ENCODE measurements around the gene SLC40A1. TPM values are rescaled to one million over a fixed set of nuclear protein-coding genes. Genes with fewer than 3 reads are reported as not detected.

The SLC40A1 gene
- total and polyA plus RNA-seq, 2 donors (not counting 1 experiment from before 2014, with no cell fraction given) = 17.2 to 97.4 TPM

GRCh38 chr2:189541591-189541990 lies 39.0 kb downstream of the SLC40A1 start:
- H3K9ac ChIP-seq (ENCODE audit: insufficient read depth, low read length) = no peak overlapping the region
- no peaks in the 10 kb centered on the region for H3K27me3 ChIP-seq (ENCODE audit: control insufficient read depth, insufficient read depth, low read length)
- no peak for DNase-seq (ENCODE audit: low read depth in 2 of 2)
- H3K4me2 ChIP-seq (ENCODE audit: extremely low read depth, insufficient read depth, low read length) = no peak overlapping the region
- no peaks in the 10 kb centered on the region for H3K79me2 ChIP-seq (ENCODE audit: control insufficient read depth, insufficient read depth, low read length)
- no peaks in the 10 kb centered on the region for H3K4me1 ChIP-seq (ENCODE audit: control insufficient read depth, extremely low read depth, insufficient read depth, low read length)
- H2AFZ ChIP-seq (ENCODE audit: low read length) = no peak overlapping the region
- no peaks in the 10 kb centered on the region for H3K9me3 ChIP-seq (ENCODE audit: control insufficient read depth, insufficient read depth, low read depth, low read length)
- TF ChIP-seq EZH2 (IDR thresholded peaks at IDR 0.05; ENCODE audit: low read length, missing control alignments) = no peak
- TF ChIP-seq, protein P1, sequence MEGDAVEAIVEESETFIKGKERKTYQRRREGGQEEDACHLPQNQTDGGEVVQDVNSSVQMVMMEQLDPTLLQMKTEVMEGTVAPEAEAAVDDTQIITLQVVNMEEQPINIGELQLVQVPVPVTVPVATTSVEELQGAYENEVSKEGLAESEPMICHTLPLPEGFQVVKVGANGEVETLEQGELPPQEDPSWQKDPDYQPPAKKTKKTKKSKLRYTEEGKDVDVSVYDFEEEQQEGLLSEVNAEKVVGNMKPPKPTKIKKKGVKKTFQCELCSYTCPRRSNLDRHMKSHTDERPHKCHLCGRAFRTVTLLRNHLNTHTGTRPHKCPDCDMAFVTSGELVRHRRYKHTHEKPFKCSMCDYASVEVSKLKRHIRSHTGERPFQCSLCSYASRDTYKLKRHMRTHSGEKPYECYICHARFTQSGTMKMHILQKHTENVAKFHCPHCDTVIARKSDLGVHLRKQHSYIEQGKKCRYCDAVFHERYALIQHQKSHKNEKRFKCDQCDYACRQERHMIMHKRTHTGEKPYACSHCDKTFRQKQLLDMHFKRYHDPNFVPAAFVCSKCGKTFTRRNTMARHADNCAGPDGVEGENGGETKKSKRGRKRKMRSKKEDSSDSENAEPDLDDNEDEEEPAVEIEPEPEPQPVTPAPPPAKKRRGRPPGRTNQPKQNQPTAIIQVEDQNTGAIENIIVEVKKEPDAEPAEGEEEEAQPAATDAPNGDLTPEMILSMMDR (conservative IDR thresholded peaks at IDR 0.05 in 1 of 2, IDR thresholded peaks at IDR 0.05 in 1 of 2; ENCODE audit: low read depth in 1 of 2, low read length in 2 of 2) = no peak
- H4K20me1 ChIP-seq (ENCODE audit: control insufficient read depth, extremely low read depth, insufficient read depth, low read length) = no peaks in the 10 kb centered on the region
- no peaks in the 10 kb centered on the region for H3K36me3 ChIP-seq (ENCODE audit: control insufficient read depth, insufficient read depth, low read length)
- no peak overlapping the region for H3K27ac ChIP-seq (ENCODE audit: insufficient read depth, low read length)
- no peak overlapping the region for H3K4me3 ChIP-seq (replicated peaks in 1 of 4; ENCODE audit: control extremely low read depth in 1 of 4, insufficient read depth in 1 of 4, low read depth in 3 of 4, low read length in 4 of 4)

GRCh38 chr2:189540551-189540950 lies 40.0 kb downstream of the SLC40A1 start:
- Histone ChIP-seq H3K79me2 (ENCODE audit: control insufficient read depth, insufficient read depth, low read length) (no peaks in the 10 kb centered on the region), H3K9me3 (ENCODE audit: control insufficient read depth, insufficient read depth, low read depth, low read length) (no peaks in the 10 kb centered on the region), H3K36me3 (ENCODE audit: control insufficient read depth, insufficient read depth, low read length) (no peaks in the 10 kb centered on the region), H3K27ac (ENCODE audit: insufficient read depth, low read length) (no peak overlapping the region), H3K27me3 (ENCODE audit: control insufficient read depth, insufficient read depth, low read length) (no peaks in the 10 kb centered on the region), H3K4me2 (ENCODE audit: extremely low read depth, insufficient read depth, low read length) (no peak overlapping the region), H3K4me1 (ENCODE audit: control insufficient read depth, extremely low read depth, insufficient read depth, low read length) (no peaks in the 10 kb centered on the region), H3K9ac (ENCODE audit: insufficient read depth, low read length) (no peak overlapping the region), H2AFZ (ENCODE audit: low read length) (no peak overlapping the region), H4K20me1 (ENCODE audit: control insufficient read depth, extremely low read depth, insufficient read depth, low read length) (no peaks in the 10 kb centered on the region), H3K4me3 (replicated peaks in 1 of 4; ENCODE audit: control extremely low read depth in 1 of 4, insufficient read depth in 1 of 4, low read depth in 3 of 4, low read length in 4 of 4) (no peak overlapping the region)
- no peak for DNase-seq (ENCODE audit: low read depth in 2 of 2)
- TF ChIP-seq EZH2 (IDR thresholded peaks at IDR 0.05; ENCODE audit: low read length, missing control alignments) = no peak
- TF ChIP-seq, protein P1 (conservative IDR thresholded peaks at IDR 0.05 in 1 of 2, IDR thresholded peaks at IDR 0.05 in 1 of 2; ENCODE audit: low read depth in 1 of 2, low read length in 2 of 2) = no peak

DNA sequence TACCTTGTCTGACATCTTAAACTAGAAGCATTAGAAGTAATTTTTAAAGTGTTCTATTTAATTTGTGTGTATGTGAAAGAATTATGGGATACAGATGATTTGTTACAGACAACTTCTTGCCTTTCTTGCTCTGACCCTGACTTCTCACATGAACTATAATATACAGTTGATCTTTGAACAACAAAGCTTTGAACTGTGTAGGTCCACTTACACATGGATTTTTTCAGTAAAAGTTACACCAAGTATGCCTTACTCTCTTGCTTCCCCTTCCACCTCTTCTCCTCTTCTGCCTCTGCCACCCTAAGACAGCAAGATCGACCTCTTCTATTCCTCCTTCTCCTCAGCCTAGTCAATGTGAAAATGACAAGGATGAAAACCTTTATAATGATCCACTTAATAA lies 42.2 kb downstream of the SLC40A1 start:
- Histone ChIP-seq H4K20me1 (ENCODE audit: control insufficient read depth, extremely low read depth, insufficient read depth, low read length) (no peaks in the 10 kb centered on the region), H3K27ac (ENCODE audit: insufficient read depth, low read length) (no peak overlapping the region), H3K9ac (ENCODE audit: insufficient read depth, low read length) (no peak overlapping the region), H3K4me2 (ENCODE audit: extremely low read depth, insufficient read depth, low read length) (no peak overlapping the region), H3K36me3 (ENCODE audit: control insufficient read depth, insufficient read depth, low read length) (no peaks in the 10 kb centered on the region), H3K4me3 (replicated peaks in 1 of 4; ENCODE audit: control extremely low read depth in 1 of 4, insufficient read depth in 1 of 4, low read depth in 3 of 4, low read length in 4 of 4) (no peak overlapping the region), H3K4me1 (ENCODE audit: control insufficient read depth, extremely low read depth, insufficient read depth, low read length) (peaks cover 6% of the 10 kb centered on the region), H2AFZ (ENCODE audit: low read length) (no peak overlapping the region), H3K79me2 (ENCODE audit: control insufficient read depth, insufficient read depth, low read length) (no peaks in the 10 kb centered on the region), H3K27me3 (ENCODE audit: control insufficient read depth, insufficient read depth, low read length) (no peaks in the 10 kb centered on the region), H3K9me3 (ENCODE audit: control insufficient read depth, insufficient read depth, low read depth, low read length) (no peaks in the 10 kb centered on the region)
- TF ChIP-seq, protein P1 (conservative IDR thresholded peaks at IDR 0.05 in 1 of 2, IDR thresholded peaks at IDR 0.05 in 1 of 2; ENCODE audit: low read depth in 1 of 2, low read length in 2 of 2) = no peak
- TF ChIP-seq EZH2 (IDR thresholded peaks at IDR 0.05; ENCODE audit: low read length, missing control alignments) = no peak
- DNase-seq (ENCODE audit: low read depth in 2 of 2) = no peak
